Activated CD8-positive, alpha-beta memory T cell treated with anti-CD3 and anti-CD28 coated beads for 48 hours (primary cell): ENCODE data around the gene CYYR1.

ENCODE experiments used
- DNase-seq, 3 experiments: peaks; one replicate each; pipeline ENCODE4 v3.0.0-alpha.2; 2020; ENCODE audit warnings: low read depth in 2 of 3, low spot score in 2 of 3

CYYR1 gene

DNA sequence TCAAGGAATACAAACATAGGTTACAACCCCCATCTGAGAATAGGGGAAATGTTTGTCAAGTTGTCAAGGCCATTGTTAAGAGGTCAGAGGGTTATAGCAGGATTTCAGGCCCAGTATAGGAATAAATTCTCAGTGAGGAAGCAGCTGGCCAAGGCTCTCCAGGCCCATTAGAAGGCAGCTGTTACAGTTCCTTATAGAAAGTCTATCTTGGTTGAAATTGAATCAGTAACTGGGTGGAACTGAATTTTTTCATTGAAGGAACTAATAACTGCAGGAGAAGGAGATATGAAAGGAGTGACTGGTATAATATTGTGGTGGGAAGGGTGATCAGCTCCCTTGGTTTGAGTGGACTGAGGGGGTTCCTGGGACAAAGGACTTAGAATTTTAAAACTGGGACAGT lies 134.1 kb downstream of the CYYR1 start:
- DNase-seq: no peak

DNA sequence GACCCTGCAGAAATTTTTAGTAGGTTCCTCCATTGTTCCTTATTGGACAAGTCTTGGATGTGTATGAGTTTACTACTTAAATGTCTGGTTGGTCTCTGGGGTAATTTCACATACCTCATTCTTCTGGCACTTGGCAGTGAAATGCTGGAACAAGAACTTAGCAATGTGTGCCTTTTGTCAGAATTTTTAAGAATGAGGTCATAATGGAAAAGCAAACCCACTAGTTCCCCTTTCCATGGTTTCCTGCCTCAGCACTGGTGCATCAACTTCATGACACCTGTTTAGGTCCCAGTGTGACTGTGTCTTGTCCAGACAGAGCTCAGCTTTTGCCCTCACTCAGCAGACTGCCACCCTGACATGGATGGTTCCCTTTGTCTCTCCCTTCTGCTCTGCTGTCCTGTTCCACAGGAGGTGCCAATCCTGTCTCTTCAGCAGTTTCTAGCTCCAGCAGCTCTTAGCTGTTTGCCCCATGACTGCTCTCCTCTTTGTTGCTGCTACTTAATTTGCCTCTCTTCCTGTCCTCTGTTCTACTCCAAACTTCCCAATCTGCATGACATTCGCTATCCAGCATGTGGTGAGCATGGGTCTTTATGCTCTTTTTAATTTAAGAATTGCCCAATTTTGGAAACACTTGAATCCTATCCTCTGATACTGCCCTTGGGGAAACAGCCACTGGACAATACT lies 135.6 kb downstream of the CYYR1 start:
- DNase-seq: no peak

DNA sequence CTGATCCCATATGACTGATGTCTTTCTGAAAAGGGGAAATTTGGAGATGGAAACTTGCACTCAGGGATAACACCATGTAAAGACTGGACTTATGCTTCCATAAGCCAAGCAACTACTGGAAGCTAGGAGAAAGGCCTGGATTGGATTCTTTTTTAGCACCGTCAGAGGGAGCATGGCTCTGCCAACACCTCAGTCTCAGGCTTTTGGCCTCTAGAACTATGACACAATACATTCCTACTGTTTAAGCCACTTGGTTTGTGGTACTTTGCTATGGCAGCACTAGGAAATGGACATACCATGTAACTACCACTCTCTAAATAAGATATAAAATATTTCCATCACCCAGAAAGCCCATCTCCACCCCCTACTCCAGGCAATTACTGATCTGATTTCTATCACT lies 139.7 kb downstream of the CYYR1 start:
- DNase-seq: no peak

DNA sequence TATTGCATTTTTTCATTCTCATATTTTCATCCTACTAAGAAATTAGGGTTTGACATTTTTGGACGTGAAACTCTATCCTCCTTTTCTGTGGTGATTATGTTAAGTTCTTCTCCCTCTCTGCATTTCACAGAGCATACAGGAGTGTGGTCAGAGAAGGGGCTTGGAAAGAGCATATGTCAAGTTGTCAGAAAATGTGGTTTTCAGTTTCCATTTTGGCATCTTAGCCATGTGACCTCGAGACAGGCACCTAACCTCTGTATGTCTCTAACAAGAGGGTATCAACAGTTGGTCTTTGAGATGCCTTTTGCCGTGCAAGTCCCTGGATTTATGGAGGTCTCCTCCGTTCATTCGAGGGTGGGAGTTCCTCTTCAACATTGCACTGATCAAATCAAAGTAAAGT lies 140.7 kb downstream of the CYYR1 start:
- no peak for DNase-seq

DNA sequence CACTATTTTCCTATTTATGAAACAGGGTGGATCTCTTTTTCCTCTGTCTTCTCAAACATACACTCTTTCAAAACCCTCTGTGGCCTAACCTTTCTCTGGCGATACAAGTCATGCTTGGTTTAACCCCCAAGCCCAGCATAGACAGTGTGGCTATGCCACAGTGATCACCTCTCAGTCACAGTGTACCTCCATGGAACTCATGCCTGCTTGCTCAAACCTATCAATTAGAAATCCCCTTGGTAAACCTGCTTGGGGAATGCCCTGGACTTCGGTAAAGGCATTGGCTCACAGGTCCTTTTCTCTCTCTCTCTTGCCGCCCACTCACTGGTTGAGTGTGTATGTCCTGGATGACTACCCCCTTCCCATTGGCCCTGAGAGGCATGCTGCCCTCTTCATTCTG lies 147.5 kb downstream of the CYYR1 start:
- DNase-seq: no peak

DNA sequence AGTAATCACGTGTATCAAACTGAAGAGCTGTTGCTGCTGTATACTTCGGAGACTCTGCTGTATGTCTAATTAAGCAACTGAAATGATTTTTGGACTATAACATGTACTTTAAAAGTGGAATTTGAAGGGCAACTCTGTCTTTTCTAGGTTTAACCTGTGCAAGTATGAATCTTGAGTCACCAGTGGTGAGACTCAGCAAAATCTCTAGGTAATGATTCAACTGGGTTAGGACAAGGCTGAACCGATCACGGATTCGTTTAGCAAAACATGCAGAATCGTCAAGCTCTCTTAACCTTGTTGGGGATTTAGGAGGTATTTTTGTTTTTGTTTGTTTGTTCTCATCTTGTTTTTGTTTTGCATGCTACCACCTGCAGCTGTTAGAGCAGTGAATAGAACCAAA lies 149.6 kb downstream of the CYYR1 start:
- no peak for DNase-seq

DNA sequence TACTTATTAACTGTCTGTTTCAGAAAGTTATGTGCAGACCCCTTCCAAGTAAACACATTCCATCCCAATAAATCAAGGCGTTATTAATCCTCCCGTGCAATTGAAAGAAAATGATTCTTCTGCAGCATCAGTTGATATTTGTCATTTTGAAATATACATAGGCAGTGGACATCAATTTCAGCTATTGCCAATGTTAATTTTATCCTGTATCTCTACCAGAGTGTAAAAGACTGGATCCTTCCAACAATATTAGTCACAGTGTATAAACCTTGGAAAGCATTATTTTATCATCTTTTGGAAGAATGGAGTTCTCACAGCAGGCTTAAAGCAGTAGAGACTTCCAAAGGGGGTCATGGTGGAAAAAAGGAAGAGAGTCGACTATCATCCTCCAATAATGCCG lies 150.4 kb downstream of the CYYR1 start:
- DNase-seq: no peak

DNA sequence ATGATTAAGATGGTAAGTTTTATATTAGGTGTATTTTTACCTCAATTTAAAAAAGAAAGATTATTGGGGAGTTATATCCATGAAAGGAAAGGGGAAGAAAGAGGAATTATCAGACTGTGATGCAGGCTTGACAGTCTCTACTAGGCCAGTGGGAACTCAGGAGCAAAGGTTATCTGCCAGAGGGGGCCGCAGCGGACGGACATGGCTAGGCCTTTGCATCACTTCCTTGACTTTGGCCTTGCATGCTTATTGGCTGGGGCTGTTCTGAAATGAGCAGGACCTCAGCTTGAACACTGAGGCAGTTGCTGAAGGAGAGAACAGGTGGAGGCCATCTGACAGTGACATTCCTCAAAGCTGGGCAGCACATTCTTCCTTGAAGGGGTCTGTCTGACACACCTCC lies 150.9 kb downstream of the CYYR1 start:
- no peak for DNase-seq

DNA sequence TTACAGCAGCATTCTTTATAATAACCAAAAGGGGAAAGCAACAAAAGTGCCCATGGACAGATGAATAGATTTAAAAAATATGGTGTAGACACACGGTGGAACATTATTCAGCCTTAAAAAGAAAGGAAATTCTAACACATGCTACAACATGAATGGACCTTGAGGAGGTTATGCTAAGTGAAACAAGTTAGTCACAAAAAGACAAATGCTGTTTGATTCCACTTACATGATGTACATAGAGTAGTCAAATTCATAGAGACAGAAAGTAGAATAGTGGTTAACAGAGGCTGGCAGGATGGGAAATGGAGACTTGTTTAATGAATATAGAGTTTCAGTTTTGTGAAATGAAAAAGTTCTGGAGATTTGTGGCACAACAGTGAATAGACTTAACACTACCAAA lies 151.4 kb downstream of the CYYR1 start:
- no peak for DNase-seq
